ENCODE results near the gene VPS26C. TPM values are rescaled to one million over a fixed set of nuclear protein-coding genes. Genes with fewer than 3 reads are reported as not detected.

Gene VPS26C
- total RNA-seq, 1 experiment from 2014 or later = 62.8 TPM

- Mint-ChIP-seq H3K27me3 (ENCODE audit: low read depth) (no peaks in the 10 kb centered on the region), H3K9me3 (no peaks in the 10 kb centered on the region), H3K4me3 (no peak overlapping the region), H3K36me3 (peaks cover 9% of the 10 kb centered on the region), H3K27ac (peak overlapping the region; percentile 55; the same call in 1 of the 2 replicates), H3K4me1 (peaks cover 13% of the 10 kb centered on the region)
- TF ChIP-seq, protein P1, sequence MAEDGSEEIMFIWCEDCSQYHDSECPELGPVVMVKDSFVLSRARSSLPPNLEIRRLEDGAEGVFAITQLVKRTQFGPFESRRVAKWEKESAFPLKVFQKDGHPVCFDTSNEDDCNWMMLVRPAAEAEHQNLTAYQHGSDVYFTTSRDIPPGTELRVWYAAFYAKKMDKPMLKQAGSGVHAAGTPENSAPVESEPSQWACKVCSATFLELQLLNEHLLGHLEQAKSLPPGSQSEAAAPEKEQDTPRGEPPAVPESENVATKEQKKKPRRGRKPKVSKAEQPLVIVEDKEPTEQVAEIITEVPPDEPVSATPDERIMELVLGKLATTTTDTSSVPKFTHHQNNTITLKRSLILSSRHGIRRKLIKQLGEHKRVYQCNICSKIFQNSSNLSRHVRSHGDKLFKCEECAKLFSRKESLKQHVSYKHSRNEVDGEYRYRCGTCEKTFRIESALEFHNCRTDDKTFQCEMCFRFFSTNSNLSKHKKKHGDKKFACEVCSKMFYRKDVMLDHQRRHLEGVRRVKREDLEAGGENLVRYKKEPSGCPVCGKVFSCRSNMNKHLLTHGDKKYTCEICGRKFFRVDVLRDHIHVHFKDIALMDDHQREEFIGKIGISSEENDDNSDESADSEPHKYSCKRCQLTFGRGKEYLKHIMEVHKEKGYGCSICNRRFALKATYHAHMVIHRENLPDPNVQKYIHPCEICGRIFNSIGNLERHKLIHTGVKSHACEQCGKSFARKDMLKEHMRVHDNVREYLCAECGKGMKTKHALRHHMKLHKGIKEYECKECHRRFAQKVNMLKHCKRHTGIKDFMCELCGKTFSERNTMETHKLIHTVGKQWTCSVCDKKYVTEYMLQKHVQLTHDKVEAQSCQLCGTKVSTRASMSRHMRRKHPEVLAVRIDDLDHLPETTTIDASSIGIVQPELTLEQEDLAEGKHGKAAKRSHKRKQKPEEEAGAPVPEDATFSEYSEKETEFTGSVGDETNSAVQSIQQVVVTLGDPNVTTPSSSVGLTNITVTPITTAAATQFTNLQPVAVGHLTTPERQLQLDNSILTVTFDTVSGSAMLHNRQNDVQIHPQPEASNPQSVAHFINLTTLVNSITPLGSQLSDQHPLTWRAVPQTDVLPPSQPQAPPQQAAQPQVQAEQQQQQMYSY (CRISPR knock-in tag; IDR thresholded peaks at IDR 0.05) = no peak
- TF ChIP-seq PRRX2 (CRISPR knock-in tag; IDR thresholded peaks at IDR 0.05) (no peak), USF1 (CRISPR knock-in tag; IDR thresholded peaks at IDR 0.05) (no peak), JUN (CRISPR knock-in tag; IDR thresholded peaks at IDR 0.05) (no peak), ZMAT4 (CRISPR knock-in tag; IDR thresholded peaks at IDR 0.05) (no peak), FOXP1 (CRISPR knock-in tag; IDR thresholded peaks at IDR 0.05; ENCODE audit: borderline replicate concordance) (no peak), JAZF1 (CRISPR knock-in tag; IDR thresholded peaks at IDR 0.05) (no peak), SMAD4 (CRISPR knock-in tag; IDR thresholded peaks at IDR 0.05) (no peak), ZNF263 (CRISPR knock-in tag; IDR thresholded peaks at IDR 0.05; ENCODE audit: low read depth) (no peak), SOX15 (CRISPR knock-in tag; IDR thresholded peaks at IDR 0.05) (no peak), FOXK1 (CRISPR knock-in tag; IDR thresholded peaks at IDR 0.05) (no peak), RORB (CRISPR knock-in tag; IDR thresholded peaks at IDR 0.05) (no peak), NFE2L1 (CRISPR knock-in tag; IDR thresholded peaks at IDR 0.05) (no peak), CBFB (CRISPR knock-in tag; IDR thresholded peaks at IDR 0.05; ENCODE audit: low read depth) (no peak)
- TF ChIP-seq, protein P2, sequence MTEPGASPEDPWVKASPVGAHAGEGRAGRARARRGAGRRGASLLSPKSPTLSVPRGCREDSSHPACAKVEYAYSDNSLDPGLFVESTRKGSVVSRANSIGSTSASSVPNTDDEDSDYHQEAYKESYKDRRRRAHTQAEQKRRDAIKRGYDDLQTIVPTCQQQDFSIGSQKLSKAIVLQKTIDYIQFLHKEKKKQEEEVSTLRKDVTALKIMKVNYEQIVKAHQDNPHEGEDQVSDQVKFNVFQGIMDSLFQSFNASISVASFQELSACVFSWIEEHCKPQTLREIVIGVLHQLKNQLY (CRISPR knock-in tag; IDR thresholded peaks at IDR 0.05) = no peak
- TF ChIP-seq, protein P3, sequence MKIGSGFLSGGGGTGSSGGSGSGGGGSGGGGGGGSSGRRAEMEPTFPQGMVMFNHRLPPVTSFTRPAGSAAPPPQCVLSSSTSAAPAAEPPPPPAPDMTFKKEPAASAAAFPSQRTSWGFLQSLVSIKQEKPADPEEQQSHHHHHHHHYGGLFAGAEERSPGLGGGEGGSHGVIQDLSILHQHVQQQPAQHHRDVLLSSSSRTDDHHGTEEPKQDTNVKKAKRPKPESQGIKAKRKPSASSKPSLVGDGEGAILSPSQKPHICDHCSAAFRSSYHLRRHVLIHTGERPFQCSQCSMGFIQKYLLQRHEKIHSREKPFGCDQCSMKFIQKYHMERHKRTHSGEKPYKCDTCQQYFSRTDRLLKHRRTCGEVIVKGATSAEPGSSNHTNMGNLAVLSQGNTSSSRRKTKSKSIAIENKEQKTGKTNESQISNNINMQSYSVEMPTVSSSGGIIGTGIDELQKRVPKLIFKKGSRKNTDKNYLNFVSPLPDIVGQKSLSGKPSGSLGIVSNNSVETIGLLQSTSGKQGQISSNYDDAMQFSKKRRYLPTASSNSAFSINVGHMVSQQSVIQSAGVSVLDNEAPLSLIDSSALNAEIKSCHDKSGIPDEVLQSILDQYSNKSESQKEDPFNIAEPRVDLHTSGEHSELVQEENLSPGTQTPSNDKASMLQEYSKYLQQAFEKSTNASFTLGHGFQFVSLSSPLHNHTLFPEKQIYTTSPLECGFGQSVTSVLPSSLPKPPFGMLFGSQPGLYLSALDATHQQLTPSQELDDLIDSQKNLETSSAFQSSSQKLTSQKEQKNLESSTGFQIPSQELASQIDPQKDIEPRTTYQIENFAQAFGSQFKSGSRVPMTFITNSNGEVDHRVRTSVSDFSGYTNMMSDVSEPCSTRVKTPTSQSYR (CRISPR knock-in tag; IDR thresholded peaks at IDR 0.05) = no peak
- TF ChIP-seq, protein P4, sequence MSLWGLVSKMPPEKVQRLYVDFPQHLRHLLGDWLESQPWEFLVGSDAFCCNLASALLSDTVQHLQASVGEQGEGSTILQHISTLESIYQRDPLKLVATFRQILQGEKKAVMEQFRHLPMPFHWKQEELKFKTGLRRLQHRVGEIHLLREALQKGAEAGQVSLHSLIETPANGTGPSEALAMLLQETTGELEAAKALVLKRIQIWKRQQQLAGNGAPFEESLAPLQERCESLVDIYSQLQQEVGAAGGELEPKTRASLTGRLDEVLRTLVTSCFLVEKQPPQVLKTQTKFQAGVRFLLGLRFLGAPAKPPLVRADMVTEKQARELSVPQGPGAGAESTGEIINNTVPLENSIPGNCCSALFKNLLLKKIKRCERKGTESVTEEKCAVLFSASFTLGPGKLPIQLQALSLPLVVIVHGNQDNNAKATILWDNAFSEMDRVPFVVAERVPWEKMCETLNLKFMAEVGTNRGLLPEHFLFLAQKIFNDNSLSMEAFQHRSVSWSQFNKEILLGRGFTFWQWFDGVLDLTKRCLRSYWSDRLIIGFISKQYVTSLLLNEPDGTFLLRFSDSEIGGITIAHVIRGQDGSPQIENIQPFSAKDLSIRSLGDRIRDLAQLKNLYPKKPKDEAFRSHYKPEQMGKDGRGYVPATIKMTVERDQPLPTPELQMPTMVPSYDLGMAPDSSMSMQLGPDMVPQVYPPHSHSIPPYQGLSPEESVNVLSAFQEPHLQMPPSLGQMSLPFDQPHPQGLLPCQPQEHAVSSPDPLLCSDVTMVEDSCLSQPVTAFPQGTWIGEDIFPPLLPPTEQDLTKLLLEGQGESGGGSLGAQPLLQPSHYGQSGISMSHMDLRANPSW (CRISPR knock-in tag; conservative IDR thresholded peaks at IDR 0.05; ENCODE audit: low read depth) = no peak
- TF ChIP-seq, protein P5, sequence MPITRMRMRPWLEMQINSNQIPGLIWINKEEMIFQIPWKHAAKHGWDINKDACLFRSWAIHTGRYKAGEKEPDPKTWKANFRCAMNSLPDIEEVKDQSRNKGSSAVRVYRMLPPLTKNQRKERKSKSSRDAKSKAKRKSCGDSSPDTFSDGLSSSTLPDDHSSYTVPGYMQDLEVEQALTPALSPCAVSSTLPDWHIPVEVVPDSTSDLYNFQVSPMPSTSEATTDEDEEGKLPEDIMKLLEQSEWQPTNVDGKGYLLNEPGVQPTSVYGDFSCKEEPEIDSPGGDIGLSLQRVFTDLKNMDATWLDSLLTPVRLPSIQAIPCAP (CRISPR knock-in tag; IDR thresholded peaks at IDR 0.05) = no peak
- ChIA-PET CTCF (interaction anchor here (1.2 kb wide), 1 partner anchor 211 kb away, joined by 3 read pairs; no protein-coding TSS in a partner anchor), POLR2A (no interaction called here)
- DNase-seq (ENCODE audit: low spot score) (no peak), ATAC-seq (no peak)
Observed at GRCh38 chr21:37200641-37201480, 66.3 kb downstream of the VPS26C start.
